Fibroblast of villous mesenchyme (primary cell): Measurements from ENCODE around the gene NDEL1. TPM values are rescaled to one million over a fixed set of nuclear protein-coding genes. Genes with fewer than 3 reads are reported as not detected.

Experiments
- DNase-seq: peaks from one replicate; pipeline ENCODE4 v3.0.0-alpha.2; 2010; ENCODE audit warnings: low read depth
- H3K4me3 ChIP-seq: 2 replicates; pipeline ENCODE4 v1.5.1; 2011; ENCODE audit warnings: low read depth, mild to moderate bottlenecking, low read length
- CTCF ChIP-seq: IDR thresholded peaks from 2 replicates; pipeline ENCODE4 v1.5.1; 2012; ENCODE audit warnings: low read depth, mild to moderate bottlenecking, low read length; ENCODE audit not compliant: insufficient read depth
- total RNA-seq: library from RNA; depleted of rRNA; stranded (reverse); fragments of >200 nt; gene quantifications from 2 replicates; pipeline ENCODE4 v1.2.3, GENCODE V29; 2012

Gene NDEL1
- total RNA-seq, 1 donor, result 87.7 TPM

DNA sequence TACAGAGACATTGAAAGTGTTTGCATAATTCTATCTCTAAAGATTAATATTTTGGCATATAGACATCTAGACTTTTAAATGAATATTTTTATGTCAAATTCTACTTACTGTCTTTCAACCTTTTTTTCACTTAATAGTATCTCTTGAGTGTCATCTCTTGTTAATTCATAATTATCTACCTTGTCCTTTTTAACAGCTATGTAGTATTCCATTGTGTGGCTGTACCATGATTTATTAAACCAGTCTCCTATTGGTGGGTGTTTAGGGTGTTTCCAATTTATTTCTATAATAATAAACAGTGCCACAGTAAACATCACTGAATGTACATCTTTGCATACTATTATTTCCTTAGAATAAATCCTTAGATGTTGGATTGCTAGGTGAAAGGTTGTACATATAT is 21.7 kb upstream of the NDEL1 start:
- no peak overlapping the region for H3K4me3 ChIP-seq
- DNase-seq, result no peak
- no peak for TF ChIP-seq CTCF

- no peak for DNase-seq
- H3K4me3 ChIP-seq, result no peak overlapping the region
- no peak for TF ChIP-seq CTCF
These were observed 17.9 kb upstream of the NDEL1 start for GRCh38 chr17:8417806-8418205.

DNA sequence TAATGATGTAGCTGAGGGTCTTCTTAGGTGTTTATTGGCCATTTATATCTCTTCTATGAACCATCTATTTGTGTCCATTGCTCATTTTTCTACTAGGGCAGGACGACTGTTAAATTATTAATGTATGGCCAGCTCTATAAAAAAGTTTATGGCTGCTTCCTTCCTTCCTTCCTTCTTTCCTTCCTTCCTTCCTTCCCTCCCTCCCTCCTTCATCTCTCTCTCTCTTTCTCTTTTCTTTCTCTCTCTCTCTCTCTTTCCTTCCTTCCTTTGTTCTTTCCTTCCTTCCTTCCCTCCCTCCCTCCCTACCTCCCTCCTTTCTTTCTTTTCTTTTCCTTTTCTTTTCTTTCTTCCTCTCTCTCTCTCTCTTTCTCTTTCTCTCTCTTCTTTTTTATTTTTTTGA is 17.2 kb upstream of the NDEL1 start:
- no peak for TF ChIP-seq CTCF

GRCh38 chr17:8419305-8419704 is 16.4 kb upstream of the NDEL1 start:
- TF ChIP-seq CTCF, result no peak
- H3K4me3 ChIP-seq, result no peak overlapping the region

More for the DNA sequence above, 17.2 kb upstream of the NDEL1 start:
- DNase-seq, result no peak
- no peak overlapping the region for H3K4me3 ChIP-seq

DNA sequence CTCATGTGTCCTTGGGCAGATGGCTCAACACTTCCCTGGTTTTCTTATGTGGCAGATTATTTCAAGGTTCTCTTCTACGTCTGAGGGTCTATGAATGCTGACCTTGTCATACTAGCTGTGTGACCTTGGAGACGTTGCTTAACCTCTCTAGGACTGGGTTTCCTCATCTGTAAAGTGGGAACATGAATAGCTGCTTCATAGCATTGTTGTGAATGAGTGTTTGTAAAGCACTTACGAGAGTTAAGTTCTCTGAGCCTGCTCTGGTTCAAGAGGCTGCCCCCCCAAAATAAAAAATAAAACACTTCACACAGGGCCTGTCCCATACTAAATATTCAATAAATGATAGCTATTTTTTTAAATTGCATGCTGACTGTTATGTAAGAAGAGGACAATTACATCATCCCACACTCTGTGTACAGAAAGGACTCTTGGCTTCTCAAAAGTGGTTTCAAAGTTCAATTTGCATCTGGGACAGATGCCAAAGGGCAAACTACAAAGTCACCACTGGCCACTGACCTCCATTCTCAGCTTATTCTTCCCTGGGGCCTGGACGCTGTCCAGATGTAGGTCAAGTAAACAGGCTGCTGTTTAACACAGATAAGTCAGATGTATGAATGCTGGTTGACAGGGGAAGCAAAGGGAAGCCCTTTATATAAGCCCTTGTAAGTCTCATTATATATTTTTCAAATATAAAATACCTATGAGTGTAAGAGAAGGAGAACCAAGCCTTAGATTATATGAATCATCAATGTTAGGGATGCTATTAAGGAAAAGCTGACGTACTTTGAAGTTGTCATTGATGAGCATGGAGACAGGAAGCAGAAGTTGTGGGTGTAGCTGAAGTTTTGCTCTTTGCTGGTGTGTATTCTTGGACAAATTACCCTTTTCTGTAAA is 15.4 kb upstream of the NDEL1 start:
- peak; percentile 79 for DNase-seq
- no peak for TF ChIP-seq CTCF

More at GRCh38 chr17:8419305-8419704, 16.4 kb upstream of the NDEL1 start:
- DNase-seq, result no peak

GRCh38 chr17:8421571-8421970 is 14.1 kb upstream of the NDEL1 start:
- H3K4me3 ChIP-seq, result no peak overlapping the region
- DNase-seq, result no peak
- TF ChIP-seq CTCF, result no peak

More for the DNA sequence above, 15.4 kb upstream of the NDEL1 start:
- no peak overlapping the region for H3K4me3 ChIP-seq
